GM21447 (cell line): Measurements from ENCODE around the gene KAT6B.
"Not testable (repeated sequence)": the region's sequence is repeated elsewhere in the genome, so short reads cannot be mapped to it uniquely, and the experiment has no call there.

Source experiments
- ATAC-seq: cut with Tn5 transposase; IDR thresholded peaks from one replicate; pipeline ENCODE4 v1.9.1; 2021; ENCODE audit not compliant: unreplicated experiment

Gene KAT6B

DNA sequence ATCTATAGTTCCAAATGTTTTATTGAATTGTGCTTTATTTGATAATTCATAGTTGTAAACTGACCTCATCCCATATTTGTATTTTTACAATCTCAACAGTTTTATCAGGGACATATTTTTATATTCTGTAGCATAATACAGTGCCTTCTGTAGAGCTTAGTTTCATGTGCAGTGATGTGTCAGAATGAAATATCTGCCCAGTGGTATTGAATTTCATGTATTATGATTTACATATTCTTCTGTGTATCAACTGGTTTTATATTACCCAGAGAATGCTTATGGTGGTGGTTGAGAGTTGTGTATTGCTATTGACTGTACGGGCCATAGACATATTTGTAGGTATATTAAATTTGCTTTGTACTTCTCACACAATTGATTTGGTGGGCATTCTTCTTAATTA, 89.9 kb downstream of the KAT6B start:
- no peak for ATAC-seq

DNA sequence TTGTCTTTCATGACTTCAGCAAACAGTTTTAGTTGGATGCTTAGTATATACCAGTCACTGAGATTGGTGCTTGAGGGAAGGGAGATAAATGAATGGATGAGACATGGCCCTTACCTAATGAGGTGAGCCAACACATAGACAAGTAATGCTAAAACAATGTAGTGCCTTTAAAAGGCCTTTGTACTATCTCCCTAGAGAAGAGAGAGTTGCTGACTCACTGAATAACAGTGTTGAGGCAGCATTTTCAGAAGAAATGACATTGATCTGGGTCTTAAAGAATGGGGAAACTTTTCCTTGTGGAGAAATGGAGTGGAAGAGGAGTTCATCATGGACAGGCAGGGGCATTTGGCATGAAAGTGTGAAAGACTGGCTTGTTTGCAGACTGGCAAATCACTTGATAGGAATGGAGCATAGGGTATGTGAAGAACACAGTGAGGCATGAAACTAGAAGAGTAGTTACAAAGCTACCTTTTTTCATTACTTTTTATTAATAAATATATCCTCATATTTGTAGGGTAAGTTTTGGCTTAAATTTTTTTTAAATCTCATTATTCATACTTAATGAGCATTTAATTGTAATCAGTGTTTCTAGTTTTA, 91.2 kb downstream of the KAT6B start:
- no peak for ATAC-seq

DNA sequence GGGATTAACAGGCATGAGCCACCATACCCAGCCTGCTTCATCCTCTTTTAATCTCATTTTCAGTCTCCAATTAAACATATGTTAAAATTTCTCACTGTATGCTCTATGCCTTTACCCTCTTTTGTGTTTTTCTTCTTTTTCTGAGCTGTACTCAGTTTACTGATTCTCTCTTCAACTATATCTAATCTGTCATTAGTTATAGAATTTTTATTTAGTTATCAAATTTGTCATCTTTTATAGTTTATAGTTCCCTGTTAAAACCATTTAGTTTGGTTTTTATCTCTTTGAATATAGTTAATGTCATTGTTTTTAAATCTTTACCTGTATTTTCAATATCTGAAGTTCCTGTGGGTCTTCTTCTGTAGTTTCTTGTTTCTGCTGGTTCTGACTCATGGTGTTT, 93.3 kb downstream of the KAT6B start:
- no peak for ATAC-seq

DNA sequence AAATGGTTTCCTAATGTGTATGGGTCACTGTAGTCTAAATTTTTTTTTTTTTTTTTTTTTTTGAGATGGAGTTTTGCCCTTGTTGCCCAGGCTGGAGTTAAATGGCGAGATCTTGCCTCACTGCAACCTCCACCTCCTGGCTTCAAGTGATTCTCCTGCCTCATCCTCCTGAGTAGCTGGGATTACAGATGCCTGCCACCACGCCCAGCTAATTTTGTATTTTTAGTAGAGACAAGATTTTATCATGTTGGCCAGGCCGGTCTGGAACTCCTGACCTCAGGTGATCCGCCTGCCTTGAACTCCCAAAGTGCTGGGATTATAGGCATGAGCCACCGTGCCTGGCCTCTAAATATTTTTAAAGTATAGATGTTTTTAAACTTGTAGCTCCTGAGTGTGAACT, 94.7 kb downstream of the KAT6B start:
- ATAC-seq = not testable (repeated sequence)

DNA sequence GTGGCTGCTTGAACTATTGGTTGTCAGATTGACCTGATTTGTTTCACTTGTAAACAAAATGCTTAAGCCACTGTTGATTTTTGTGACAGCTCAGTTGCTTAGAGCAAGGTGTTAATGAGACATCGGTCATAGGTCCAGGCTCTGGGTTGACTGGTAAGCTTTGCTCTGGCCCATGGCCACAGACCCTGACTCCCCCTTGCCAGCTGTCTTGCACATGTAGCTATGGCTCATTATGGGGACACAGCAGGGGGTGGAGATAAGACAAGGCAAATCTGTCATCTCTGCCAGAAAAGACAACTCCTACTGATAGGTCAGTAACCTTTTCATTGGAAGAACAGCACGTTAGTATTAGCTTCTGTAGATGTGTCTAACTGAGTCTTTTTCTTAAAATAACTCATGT, 95.3 kb downstream of the KAT6B start:
- no peak for ATAC-seq

DNA sequence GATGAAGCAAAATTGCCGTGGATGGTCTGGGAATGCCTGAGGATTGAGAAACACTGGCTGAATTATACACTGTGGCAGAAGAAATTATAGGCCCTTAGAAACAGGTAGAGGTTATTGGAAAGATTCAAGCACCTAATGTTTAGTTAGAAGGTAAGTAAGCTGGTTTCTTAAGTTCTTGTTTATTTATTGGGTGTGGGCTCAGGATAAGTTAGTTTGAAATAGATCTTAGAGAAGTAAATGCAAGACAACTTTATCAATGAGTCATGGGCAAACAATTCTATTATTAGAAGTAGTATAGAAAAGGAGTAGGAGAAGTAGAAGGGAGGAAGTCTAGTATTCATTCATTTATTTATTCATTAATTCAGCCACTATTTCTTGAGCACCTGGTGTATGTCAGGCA, 96.5 kb downstream of the KAT6B start:
- ATAC-seq = no peak

DNA sequence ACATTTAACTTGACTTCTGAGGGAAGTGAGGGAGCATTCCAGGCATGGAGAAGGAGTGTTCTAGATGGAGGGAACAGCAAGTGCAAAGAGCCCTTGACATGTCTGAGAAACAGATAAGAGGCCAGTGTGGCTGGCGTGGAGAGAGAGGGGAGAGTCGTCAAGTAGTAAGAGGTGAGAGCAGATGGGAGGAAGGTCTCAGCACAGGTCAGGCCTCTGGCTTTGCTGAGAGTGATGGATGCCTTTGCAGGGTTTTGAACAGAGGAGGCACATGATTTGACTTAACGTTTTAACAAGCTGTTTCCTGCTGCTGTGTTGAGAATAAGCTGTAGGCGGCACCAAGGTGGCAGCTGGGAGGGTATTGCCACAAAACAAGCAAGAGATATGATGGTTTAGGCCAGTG, 97.2 kb downstream of the KAT6B start:
- no peak for ATAC-seq

DNA sequence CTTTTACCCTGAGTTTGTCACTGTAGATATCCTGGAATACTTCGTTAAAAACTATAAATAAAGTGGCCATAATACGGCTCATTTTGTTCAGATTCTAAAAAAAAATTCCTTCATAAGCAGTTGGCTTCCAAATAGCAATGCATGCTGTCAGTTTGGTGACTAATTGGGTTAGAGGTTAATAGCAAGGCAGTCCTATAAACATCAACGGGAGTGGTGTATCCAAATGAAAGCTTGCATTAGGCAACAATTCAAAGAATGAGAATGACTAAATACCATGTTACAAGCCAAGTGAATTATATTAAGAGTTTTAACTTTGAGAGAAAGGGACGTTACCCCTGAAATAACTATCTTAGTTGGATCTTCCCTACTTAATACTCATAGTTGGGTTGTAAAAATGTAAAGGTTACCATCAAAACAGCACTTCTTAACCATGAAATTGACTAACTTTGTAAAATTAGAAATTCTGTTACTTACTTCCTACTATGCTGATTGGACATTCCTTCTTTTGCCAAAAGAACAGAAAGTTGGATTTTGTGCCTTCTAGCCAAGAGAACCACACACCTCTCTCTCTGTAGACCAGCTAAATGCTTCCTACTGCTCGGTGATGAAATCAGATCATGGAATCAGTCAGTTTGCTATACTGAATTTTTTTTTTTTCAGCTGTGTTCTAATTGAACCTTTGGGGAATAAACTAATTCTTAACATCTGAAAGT, 98.0 kb downstream of the KAT6B start:
- no peak for ATAC-seq

DNA sequence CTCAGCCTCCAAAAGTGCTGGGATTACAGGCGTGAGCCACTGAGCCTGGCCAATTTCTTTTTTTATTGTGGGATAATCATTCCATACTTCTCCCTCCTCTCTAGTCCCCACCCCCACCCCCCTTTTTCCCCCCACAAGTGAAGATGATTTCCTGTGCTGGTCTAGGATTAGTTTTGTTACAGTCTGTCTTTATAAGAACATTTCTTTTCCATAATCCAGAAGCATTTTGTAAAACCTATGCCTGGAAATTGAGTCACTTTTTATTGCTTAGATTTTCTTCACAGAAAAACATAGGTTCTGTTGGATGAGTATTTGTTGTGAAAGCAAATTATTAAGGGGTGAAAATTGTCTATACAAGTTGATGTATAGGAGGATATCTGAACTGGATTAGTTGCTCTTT, 98.9 kb downstream of the KAT6B start:
- no peak for ATAC-seq

DNA sequence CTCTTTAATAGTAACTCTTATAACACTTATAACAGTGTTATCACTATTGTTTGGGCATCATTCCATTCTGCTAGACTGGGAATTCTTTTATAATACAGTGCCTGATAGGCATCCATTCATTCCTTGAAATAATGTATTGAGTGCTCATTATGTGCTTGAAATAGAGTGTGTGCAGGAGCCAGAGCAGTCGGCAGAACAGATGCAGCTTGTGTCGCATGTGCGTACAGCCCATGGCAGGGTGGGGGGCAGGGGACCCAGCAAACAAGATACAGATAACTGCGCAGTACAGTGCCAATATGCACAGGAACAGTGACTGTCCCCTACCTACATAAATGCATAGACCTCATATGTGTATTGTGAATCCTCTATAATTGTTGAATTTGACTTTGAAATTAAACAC, 99.3 kb downstream of the KAT6B start:
- ATAC-seq = no peak

DNA sequence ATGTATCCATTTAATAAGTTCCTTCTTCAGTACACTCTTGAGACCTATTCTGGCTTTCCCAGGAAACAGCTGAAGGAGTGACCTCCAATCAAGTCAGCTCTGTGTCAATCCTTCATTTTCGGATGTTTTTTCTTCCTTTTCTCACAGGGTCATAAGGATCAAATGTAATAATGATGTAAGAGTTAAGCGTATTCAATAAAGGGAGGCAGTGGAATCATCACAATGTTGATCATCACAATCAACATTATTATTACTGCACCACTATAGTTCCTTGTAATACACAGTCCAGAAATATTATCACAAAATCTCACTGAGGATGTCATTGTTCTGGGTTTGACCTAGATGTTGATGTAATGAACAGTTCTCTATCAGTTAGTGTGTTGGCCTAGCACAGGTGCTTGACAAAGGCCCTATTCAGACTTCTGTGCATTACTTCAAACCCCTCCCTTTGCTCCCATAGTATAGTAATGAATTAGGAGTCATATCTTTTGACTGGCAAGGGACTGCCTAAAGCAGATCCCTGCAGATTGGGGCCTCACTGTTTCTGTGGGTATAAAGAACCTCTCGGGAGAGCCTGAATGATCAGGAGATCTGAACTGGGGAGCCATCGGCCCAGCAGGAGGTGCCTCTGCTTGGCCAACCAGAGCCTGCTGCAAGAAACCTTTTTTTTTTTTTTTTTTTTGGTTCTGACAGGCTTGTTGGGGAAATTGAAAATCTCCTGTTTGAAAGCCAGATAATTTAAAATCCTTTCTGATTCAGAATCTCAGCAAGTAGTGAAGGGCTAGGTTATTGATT, 100.6 kb downstream of the KAT6B start:
- ATAC-seq = no peak

DNA sequence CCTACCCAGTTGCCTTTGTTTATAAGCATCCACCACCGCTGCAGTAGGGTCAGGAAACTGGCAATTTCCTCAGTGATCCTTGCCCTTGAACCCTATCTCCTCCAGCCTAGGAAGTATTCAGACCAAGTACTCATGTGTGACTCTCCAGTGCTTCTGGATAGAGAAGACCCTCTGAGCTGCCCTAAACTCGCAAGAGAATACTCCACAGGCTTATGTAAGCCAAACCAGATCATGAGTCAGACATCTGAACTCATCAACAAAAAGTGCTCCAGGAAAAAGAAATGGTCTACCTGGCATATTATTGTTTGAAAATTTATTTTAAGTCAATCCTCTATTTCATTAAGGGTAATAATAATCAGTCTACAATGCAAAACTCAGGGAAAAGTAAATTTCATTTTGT, 101.3 kb downstream of the KAT6B start:
- no peak for ATAC-seq

DNA sequence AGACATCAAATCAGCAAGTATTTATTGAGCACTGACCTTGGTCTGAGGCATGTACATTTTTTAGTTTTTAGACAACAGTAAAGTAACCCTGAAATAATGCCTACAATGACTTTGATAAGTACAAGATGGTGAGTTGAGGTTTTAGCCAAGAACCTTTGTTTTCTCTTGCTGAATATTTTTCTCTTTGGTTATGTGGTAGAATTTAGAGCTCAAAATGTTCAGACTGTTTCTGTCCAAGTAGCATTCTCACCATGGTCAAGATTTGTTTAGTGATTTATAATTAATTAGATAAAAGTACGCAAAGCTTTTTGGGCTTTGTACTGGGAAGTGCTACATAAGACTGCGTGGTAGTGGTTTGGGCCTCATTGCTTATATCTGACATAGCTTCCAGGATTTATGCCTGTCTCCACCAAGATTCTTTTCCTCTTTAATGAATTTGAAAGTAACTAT, 102.4 kb downstream of the KAT6B start:
- ATAC-seq = no peak

DNA sequence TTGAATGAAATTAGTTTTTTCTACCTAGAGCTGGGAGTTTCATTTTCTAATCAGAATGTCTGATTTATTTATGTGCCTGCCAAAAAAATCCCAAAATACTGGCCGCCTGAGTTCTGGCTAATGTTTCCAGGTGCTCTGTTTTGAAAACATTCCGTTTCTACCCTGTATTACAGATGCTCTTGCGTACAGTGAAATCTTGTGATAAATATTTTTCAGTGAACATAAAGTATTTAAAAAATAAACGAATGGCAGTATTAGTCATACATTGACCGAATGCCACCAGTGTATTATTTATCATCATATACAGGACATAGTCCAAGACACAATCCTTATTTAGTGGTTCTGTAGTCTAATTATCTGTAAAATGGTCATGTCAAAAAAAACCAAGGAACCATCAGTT, 102.8 kb downstream of the KAT6B start:
- ATAC-seq = no peak

DNA sequence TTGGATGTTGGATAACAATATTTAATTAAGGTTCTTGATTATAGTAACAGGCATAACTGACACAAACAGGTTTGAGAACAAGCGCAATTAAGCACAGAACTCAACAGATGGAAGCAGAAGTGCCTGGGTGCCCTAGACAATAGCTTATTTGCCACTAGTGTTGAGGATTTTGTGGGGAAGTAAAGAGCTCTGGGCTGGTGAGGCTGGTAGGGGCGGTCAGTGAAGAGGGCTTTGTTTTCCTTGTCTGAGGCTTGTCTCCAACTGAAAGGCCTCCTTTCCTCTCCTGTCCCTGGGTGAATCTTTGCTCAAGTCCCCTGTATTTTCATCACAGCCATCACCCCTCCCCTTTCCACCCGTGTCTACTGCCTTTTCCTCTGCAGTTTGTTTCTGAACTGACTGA, 104.6 kb downstream of the KAT6B start:
- ATAC-seq = no peak

DNA sequence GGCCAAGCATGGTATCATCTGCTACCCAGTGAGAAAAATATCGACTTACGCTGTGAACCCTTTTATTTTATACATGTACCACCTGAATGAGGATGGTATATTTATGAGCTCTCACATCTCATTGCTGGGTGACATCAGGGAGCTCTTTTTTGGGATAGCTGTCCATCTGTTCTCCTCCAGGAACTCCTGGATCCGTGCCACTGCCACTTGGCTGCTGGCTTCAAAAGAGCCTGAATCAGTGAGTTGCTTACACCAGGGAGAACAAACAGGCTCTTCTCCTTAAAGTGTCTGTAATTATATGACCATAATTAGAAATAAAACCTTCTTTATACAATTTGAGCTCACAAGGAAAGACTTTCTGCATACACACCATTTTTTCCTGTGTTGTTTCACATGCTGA, 106.2 kb downstream of the KAT6B start:
- no peak for ATAC-seq

DNA sequence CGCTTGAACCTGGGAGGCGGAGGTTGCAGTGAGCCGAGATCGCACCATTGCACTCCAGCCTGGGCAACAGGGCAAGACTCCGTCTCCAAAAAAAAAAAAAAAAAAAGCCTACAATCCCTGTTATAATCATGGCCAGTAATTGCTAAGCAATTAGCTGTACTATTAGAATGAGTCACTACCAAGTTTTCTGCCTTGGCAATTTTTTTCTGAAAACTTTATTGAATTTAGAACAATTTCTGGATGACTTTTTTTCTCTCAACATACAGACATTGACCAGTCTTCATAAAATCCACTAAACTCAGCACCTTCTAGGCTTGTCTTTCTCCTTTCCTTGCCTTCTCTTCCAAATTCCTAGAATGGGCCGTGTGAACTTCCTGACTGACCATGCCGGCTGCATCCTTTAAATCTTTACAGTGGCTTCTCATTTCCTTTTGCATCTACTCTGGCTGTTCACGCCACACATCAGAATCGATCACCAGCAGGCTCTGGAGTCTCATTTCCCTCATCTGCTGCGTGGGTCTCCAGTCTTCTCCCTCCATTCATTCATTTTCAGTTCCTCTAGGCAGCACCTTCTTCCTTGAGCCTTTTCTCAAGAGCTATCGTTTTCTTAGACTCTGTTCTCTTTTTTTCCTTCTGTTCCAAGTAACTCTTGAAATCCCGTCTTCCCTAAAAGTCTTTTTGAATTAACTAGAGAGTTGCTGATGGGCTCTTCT, 107.9 kb downstream of the KAT6B start:
- ATAC-seq = no peak

DNA sequence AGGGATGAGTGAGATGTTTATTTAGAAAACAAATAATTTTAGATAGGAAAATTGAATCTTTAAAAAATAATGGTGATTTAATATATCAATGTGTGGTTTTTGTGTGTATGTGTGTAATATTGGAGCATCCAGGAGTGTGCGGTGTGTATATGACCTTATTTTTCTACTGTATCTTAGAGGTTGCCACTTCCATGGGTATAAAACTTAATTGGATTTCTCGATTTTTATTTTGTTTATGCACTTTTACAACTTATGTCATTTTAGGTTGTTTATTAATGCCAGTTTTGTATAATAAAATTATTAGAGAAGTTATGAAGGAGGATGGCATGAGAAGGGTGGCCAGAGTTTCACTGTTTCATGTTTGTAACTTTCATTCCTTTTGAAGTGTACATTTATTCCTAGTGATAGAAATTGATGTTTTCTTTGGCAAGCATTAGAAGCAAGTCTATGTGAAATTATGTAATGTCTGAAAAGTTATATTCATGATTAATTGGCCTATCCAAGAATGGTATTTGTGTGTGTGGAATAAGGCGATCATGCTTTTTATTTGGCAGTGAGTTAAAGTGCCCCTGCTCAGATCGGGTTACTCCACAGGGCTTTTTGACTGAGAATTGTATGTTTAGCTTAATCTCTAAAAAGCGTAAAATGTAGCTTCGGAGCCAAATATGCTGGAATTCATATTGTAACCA, 110.3 kb downstream of the KAT6B start:
- ATAC-seq = no peak

DNA sequence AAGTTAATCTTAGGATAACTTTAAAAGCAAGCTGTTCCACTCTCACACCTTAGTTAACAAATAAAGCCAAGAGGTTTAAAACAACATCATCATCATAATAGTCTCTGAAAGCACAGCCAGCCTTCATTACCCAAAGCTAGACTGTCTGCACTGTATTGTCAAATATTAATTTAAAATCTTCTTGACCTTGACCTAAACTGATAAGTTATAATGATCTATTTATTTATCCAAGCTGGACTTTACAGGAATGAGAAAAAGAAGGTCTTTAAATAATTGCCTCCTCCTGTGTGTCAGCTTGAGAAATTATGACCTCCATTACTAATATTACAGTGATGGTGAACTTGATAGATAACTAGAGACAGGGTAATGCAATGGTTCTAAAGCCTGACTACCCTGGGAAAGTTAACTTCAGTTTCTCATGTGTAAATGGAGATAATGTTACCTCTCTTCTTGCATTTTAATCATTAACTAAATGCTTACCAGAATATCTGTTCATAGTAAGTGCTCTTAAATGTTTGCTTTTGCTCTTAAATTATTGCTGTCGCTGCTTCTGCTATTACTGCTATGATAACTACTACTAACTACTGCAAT, 111.0 kb downstream of the KAT6B start:
- no peak for ATAC-seq

DNA sequence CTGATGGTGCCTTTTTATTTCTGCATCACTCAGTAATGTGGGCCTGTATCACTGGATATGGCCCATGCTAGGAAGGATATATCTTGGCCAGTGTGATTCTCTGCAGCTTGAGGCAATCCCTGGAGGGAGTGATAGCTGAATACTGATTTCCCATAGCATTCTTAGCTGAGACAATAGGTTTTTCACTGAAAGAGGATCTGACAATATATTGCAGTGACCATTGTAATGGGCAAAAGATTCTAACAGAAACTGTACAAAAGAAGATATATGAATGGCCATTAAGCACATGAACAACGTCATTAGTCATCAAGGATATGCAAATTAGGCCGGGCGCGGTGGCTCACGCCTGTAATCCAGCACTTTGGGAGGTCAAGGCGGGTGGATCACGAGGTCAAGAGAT, 117.8 kb downstream of the KAT6B start:
- no peak for ATAC-seq
